Measurements from ENCODE around the gene SPC24. TPM values are rescaled to one million over a fixed set of nuclear protein-coding genes. Genes with fewer than 3 reads are reported as not detected.
"Not testable (repeated sequence)": the region's sequence is repeated elsewhere in the genome, so short reads cannot be mapped to it uniquely, and the experiment has no call there.

SPC24 gene
- total RNA-seq, 2 experiments from 2014 or later, result 60.5 to 70.9 TPM

DNA sequence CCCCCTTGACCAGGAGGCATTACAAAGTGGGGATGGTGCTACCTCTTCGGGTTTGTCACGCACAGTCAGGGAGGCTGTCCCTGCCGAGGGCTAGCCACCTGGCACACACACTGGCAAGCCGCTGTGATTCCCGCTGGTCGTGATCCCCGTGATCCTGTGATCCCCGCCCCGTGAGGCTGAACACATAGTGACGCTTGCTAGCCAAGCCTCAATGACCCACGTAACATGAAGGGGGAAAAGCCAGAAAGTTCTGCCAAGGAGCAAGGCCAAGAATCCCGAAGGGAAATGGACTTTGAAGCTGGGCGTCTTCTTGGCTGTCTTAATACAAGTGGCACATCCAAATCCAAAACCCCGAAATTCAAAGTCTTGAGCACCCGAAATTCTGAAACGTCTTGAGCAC lies 52.6 kb downstream of the SPC24 start:
- H3K4me3 Mint-ChIP-seq, result no peak overlapping the region
- H3K27me3 Mint-ChIP-seq, result no peaks in the 10 kb centered on the region
- H3K4me1 Mint-ChIP-seq (ENCODE audit: low read depth), result peaks cover 6% of the 10 kb centered on the region
- POLR2A ChIA-PET, result interaction anchor here (0.5 to 1.0 kb wide), 2 partner anchors 8 to 21 kb away, joined by 3 to 5 read pairs; no protein-coding TSS in a partner anchor
- peaks cover 64% of the 10 kb centered on the region for H3K36me3 Mint-ChIP-seq (ENCODE audit: low read depth)
- CTCF ChIA-PET, result interaction anchor here (1.2 kb wide), 1 partner anchor 23 kb away, joined by 5 read pairs; no protein-coding TSS in a partner anchor
- H3K27ac Mint-ChIP-seq, result no peak overlapping the region
- intact Hi-C loops (cut with micrococcal nuclease), result no loop called here
- DNase-seq (no peak), ATAC-seq (no peak)
- no peak for TF ChIP-seq CTCF (IDR thresholded peaks at IDR 0.05)
- H3K9me3 Mint-ChIP-seq, result no peaks in the 10 kb centered on the region

- ChIA-PET CTCF (interaction anchor here (0.8 to 1.8 kb wide), 2 partner anchors 25 to 65 kb away, joined by 3 to 10 read pairs; no protein-coding TSS in a partner anchor), POLR2A (interaction anchor here (0.7 to 1.2 kb wide), 3 partner anchors 11 to 55 kb away, joined by 3 to 4 read pairs (median 4); partner anchors contain the start of gene SPC24)
- TF ChIP-seq CTCF (IDR thresholded peaks at IDR 0.05), result no peak
- no peak overlapping the region for H3K4me3 Mint-ChIP-seq
- H3K27ac Mint-ChIP-seq, result no peak overlapping the region
- peaks cover 17% of the 10 kb centered on the region for H3K4me1 Mint-ChIP-seq (ENCODE audit: low read depth)
- ATAC-seq, result no peak
- no peak for DNase-seq
- H3K9me3 Mint-ChIP-seq, result peaks cover 2% of the 10 kb centered on the region
- H3K27me3 Mint-ChIP-seq, result no peaks in the 10 kb centered on the region
- H3K36me3 Mint-ChIP-seq (ENCODE audit: low read depth), result peaks cover 71% of the 10 kb centered on the region
- intact Hi-C loops (cut with micrococcal nuclease), result no loop called here
Measured at GRCh38 chr19:11101057-11101456, 54.5 kb downstream of the SPC24 start.

- no peaks in the 10 kb centered on the region for H3K27me3 Mint-ChIP-seq
- TF ChIP-seq CTCF (IDR thresholded peaks at IDR 0.05), result no peak
- peak overlapping the region; percentile 41 for H3K27ac Mint-ChIP-seq
- H3K4me1 Mint-ChIP-seq (ENCODE audit: low read depth), result peaks cover 24% of the 10 kb centered on the region
- peaks cover 70% of the 10 kb centered on the region for H3K36me3 Mint-ChIP-seq (ENCODE audit: low read depth)
- intact Hi-C loops (cut with micrococcal nuclease), result no loop called here
- ATAC-seq, result no peak
- ChIA-PET POLR2A (interaction anchor here (1.1 to 1.2 kb wide), 2 partner anchors 16 to 56 kb away, joined by 4 read pairs; partner anchors contain the start of gene SPC24), CTCF (interaction anchor here (0.8 to 1.8 kb wide), 2 partner anchors 26 to 64 kb away, joined by 3 to 10 read pairs; no protein-coding TSS in a partner anchor)
- no peak for DNase-seq
- no peak overlapping the region for H3K4me3 Mint-ChIP-seq
- H3K9me3 Mint-ChIP-seq, result peaks cover 2% of the 10 kb centered on the region
Measured at GRCh38 chr19:11100049-11100448, 55.5 kb downstream of the SPC24 start.

- DNase-seq (no peak), ATAC-seq (no peak)
- TF ChIP-seq CTCF (IDR thresholded peaks at IDR 0.05), result no peak
- intact Hi-C loops (cut with micrococcal nuclease), result no loop called here
- Mint-ChIP-seq H3K27ac (no peak overlapping the region), H3K9me3 (peaks cover 2% of the 10 kb centered on the region), H3K36me3 (ENCODE audit: low read depth) (peaks cover 68% of the 10 kb centered on the region), H3K4me3 (no peak overlapping the region), H3K27me3 (no peaks in the 10 kb centered on the region), H3K4me1 (ENCODE audit: low read depth) (peaks cover 34% of the 10 kb centered on the region)
- POLR2A ChIA-PET, result interaction anchor here (1.0 kb wide), 2 partner anchors 12 kb away, joined by 4 read pairs; no protein-coding TSS in a partner anchor
- CTCF ChIA-PET, result no interaction called here
Measured at GRCh38 chr19:11098861-11099260, 56.7 kb downstream of the SPC24 start.

GRCh38 chr19:11098327-11098726 lies 57.3 kb downstream of the SPC24 start:
- Mint-ChIP-seq H3K27ac (no peak overlapping the region), H3K9me3 (peaks cover 2% of the 10 kb centered on the region), H3K4me3 (no peak overlapping the region), H3K27me3 (no peaks in the 10 kb centered on the region), H3K4me1 (ENCODE audit: low read depth) (peaks cover 39% of the 10 kb centered on the region), H3K36me3 (ENCODE audit: low read depth) (peaks cover 70% of the 10 kb centered on the region)
- intact Hi-C loops (cut with micrococcal nuclease), result no loop called here
- ChIA-PET CTCF (no interaction called here), POLR2A (interaction anchor here (1.0 to 1.3 kb wide), 3 partner anchors 11 to 17 kb away, joined by 4 to 5 read pairs (median 4); no protein-coding TSS in a partner anchor)
- TF ChIP-seq CTCF (IDR thresholded peaks at IDR 0.05), result no peak
- ATAC-seq (no peak), DNase-seq (no peak)

- intact Hi-C loops (cut with micrococcal nuclease); H3K4me3 Mint-ChIP-seq; H3K27ac Mint-ChIP-seq; H3K9me3 Mint-ChIP-seq; H3K27me3 Mint-ChIP-seq; ATAC-seq; DNase-seq: not testable (repeated sequence)
- H3K4me1 Mint-ChIP-seq (ENCODE audit: low read depth), result peaks cover 46% of the 10 kb centered on the region
- peaks cover 71% of the 10 kb centered on the region for H3K36me3 Mint-ChIP-seq (ENCODE audit: low read depth)
- ChIA-PET POLR2A (interaction anchor here (0.8 to 3.8 kb wide), 3 partner anchors 9 to 18 kb away, joined by 3 to 20 read pairs (median 5); no protein-coding TSS in a partner anchor), CTCF (interaction anchor here (1.0 kb wide), 1 partner anchor 161 kb away, joined by 3 read pairs; no protein-coding TSS in a partner anchor)
Measured at GRCh38 chr19:11097367-11097766, 58.2 kb downstream of the SPC24 start.

Measured in activated CD8-positive, alpha-beta T cell treated with anti-CD3 and anti-CD28 coated beads for 36 hours (primary cell).